ENCODE results near the gene ARFGEF2.
"Not testable (repeated sequence)": the region's sequence is repeated elsewhere in the genome, so short reads cannot be mapped to it uniquely, and the experiment has no call there.

Gene ARFGEF2

GRCh38 chr20:49078310-49078709, 156.8 kb downstream of the ARFGEF2 start:
- no peak for DNase-seq (ENCODE audit: low read depth)

GRCh38 chr20:49082295-49082694, 160.8 kb downstream of the ARFGEF2 start:
- DNase-seq (ENCODE audit: low read depth), result not testable (repeated sequence)
